Amniotic stem cell (primary cell): Measurements from ENCODE around the gene FN3KRP.
"Not testable (repeated sequence)": the region's sequence is repeated elsewhere in the genome, so short reads cannot be mapped to it uniquely, and the experiment has no call there.

Experiments used
- DNase-seq: peaks from one replicate; lab custom pipeline; 2025; lab: John Stamatoyannopoulos, UW

FN3KRP gene

GRCh38 chr17:82744736-82745135, 28.2 kb downstream of the FN3KRP start:
- not testable (repeated sequence) for DNase-seq

GRCh38 chr17:82745524-82745923, 29.0 kb downstream of the FN3KRP start:
- no peak for DNase-seq

GRCh38 chr17:82748756-82749155, 32.2 kb downstream of the FN3KRP start:
- DNase-seq, result no peak

GRCh38 chr17:82750241-82750908, 33.9 kb downstream of the FN3KRP start:
- DNase-seq, result no peak

GRCh38 chr17:82751171-82751570, 34.7 kb downstream of the FN3KRP start:
- DNase-seq, result no peak

GRCh38 chr17:82751571-82752370, 35.3 kb downstream of the FN3KRP start, which contains the start of gene TBCD:
TBCD (plus strand) TSS chr17:82752065; CDS start chr17:82752194, 129 bp downstream.
- DNase-seq, result peak; percentile 72

- DNase-seq, result no peak
Observed at GRCh38 chr17:82752371-82753200, 36.1 kb downstream of the FN3KRP start.

GRCh38 chr17:82753201-82753464, 36.6 kb downstream of the FN3KRP start:
- DNase-seq, result no peak

- no peak for DNase-seq
Observed at GRCh38 chr17:82754297-82755208, 38.0 kb downstream of the FN3KRP start.

- no peak for DNase-seq
Observed at GRCh38 chr17:82756166-82756565, 39.7 kb downstream of the FN3KRP start.

GRCh38 chr17:82765371-82765770, 48.9 kb downstream of the FN3KRP start:
- no peak for DNase-seq

GRCh38 chr17:82767041-82767754, 50.7 kb downstream of the FN3KRP start:
- DNase-seq, result no peak

GRCh38 chr17:82769041-82769440, 52.5 kb downstream of the FN3KRP start:
- DNase-seq, result no peak

- no peak for DNase-seq
Observed at GRCh38 chr17:82772026-82772425, 55.5 kb downstream of the FN3KRP start.

GRCh38 chr17:82774456-82774855, 58.0 kb downstream of the FN3KRP start:
- not testable (repeated sequence) for DNase-seq

GRCh38 chr17:82775001-82775823, 58.7 kb downstream of the FN3KRP start:
- DNase-seq, result no peak

- DNase-seq, result no peak
Observed at GRCh38 chr17:82776454-82776853, 59.9 kb downstream of the FN3KRP start.
